Activated naive CD4-positive, alpha-beta T cell treated with anti-CD3 and anti-CD28 coated beads for 36 hours (primary cell): ENCODE data around the gene CDR2L. TPM values are rescaled to one million over a fixed set of nuclear protein-coding genes. Genes with fewer than 3 reads are reported as not detected.
"Not testable (repeated sequence)": the region's sequence is repeated elsewhere in the genome, so short reads cannot be mapped to it uniquely, and the experiment has no call there.

Experiments
- CTCF ChIA-PET: fragments of 350-600 bp; sonication (Branson Sonifier 250); formaldehyde crosslinking; loops from one replicate; lab custom pipeline; 2021; ENCODE audit warnings: antibody characterized with exemption; lab: Charles Lee
- DNase-seq: peaks from one replicate; pipeline ENCODE4 v3.0.0-alpha.2; 2020
- H3K27ac Mint-ChIP-seq: one replicate; pipeline ENCODE4 v1.8.0; 2021; ENCODE audit warnings: mild to moderate bottlenecking, mixed read lengths
- H3K27me3 Mint-ChIP-seq: one replicate; pipeline ENCODE4 v1.8.0; 2021; ENCODE audit warnings: low read depth, mixed read lengths
- H3K36me3 Mint-ChIP-seq: one replicate; pipeline ENCODE4 v1.8.0; 2021; ENCODE audit warnings: low read depth, mixed read lengths
- H3K4me1 Mint-ChIP-seq: one replicate; pipeline ENCODE4 v1.8.0; 2021; ENCODE audit warnings: low read depth, mixed read lengths
- H3K4me3 Mint-ChIP-seq: one replicate; pipeline ENCODE4 v1.8.0; 2021; ENCODE audit warnings: mild to moderate bottlenecking, moderate library complexity, mixed read lengths
- H3K9me3 Mint-ChIP-seq: one replicate; pipeline ENCODE4 v1.8.0; 2021; ENCODE audit warnings: mixed read lengths
- intact Hi-C: fragments of 100-400 bp; cut with micrococcal nuclease; formaldehyde crosslinking; loops from one replicate; pipeline ENCODE4 v1.15.1; 2023
- total RNA-seq, 2 experiments: library from RNA; stranded (reverse); gene quantifications; one replicate each; pipeline ENCODE4 v1.2.3, GENCODE V29; 2021

Gene CDR2L
- total RNA-seq, 2 experiments from 2014 or later, result 0.49 to 0.93 TPM

- H3K4me1 Mint-ChIP-seq, result no peaks in the 10 kb centered on the region
- CTCF ChIA-PET, result interaction anchor here (1.2 to 3.0 kb wide), 3 partner anchors 44 to 214 kb away, joined by 3 to 14 read pairs (median 4); no protein-coding TSS in a partner anchor
- H3K9me3 Mint-ChIP-seq, result no peaks in the 10 kb centered on the region
- H3K4me3 Mint-ChIP-seq, result no peak overlapping the region
- H3K36me3 Mint-ChIP-seq, result no peaks in the 10 kb centered on the region
- no peak overlapping the region for H3K27ac Mint-ChIP-seq
- no peaks in the 10 kb centered on the region for H3K27me3 Mint-ChIP-seq
- DNase-seq, result no peak
- intact Hi-C loops, result no loop called here
These were observed 17.9 kb downstream of the CDR2L start for GRCh38 chr17:75005291-75005690.

GRCh38 chr17:75006084-75006483 is 18.7 kb downstream of the CDR2L start:
- DNase-seq, H3K36me3 Mint-ChIP-seq, H3K27me3 Mint-ChIP-seq, H3K4me3 Mint-ChIP-seq, H3K9me3 Mint-ChIP-seq, H3K4me1 Mint-ChIP-seq, H3K27ac Mint-ChIP-seq: not testable (repeated sequence)
- CTCF ChIA-PET, result interaction anchor here (0.6 to 3.7 kb wide), 6 partner anchors 9 to 215 kb away, joined by 3 to 25 read pairs (median 4); no protein-coding TSS in a partner anchor
- intact Hi-C loops, result loop anchor here (1.0 kb wide), 1 partner anchor 45 kb away; no protein-coding TSS in a partner anchor

- CTCF ChIA-PET, result interaction anchor here (0.6 to 3.7 kb wide), 4 partner anchors 8 to 51 kb away, joined by 3 to 25 read pairs (median 5); no protein-coding TSS in a partner anchor
- Mint-ChIP-seq H3K4me3 (no peak overlapping the region), H3K4me1 (peaks cover 7% of the 10 kb centered on the region), H3K9me3 (no peaks in the 10 kb centered on the region), H3K36me3 (no peaks in the 10 kb centered on the region), H3K27me3 (no peaks in the 10 kb centered on the region), H3K27ac (no peak overlapping the region)
- intact Hi-C loops, result loop anchor here (1.0 kb wide), 1 partner anchor 45 kb away; no protein-coding TSS in a partner anchor
- no peak for DNase-seq
These were observed 19.2 kb downstream of the CDR2L start for GRCh38 chr17:75006653-75007052.

- Mint-ChIP-seq H3K9me3 (no peaks in the 10 kb centered on the region), H3K27ac (no peak overlapping the region)
- CTCF ChIA-PET, result interaction anchor here (3.7 kb wide), 1 partner anchor 47 kb away, joined by 25 read pairs; no protein-coding TSS in a partner anchor
These were observed 20.9 kb downstream of the CDR2L start for GRCh38 chr17:75008373-75008772.

GRCh38 chr17:75009139-75009724 is 21.8 kb downstream of the CDR2L start:
- Mint-ChIP-seq H3K4me1 (peaks cover 24% of the 10 kb centered on the region), H3K27ac (no peak overlapping the region), H3K27me3 (no peaks in the 10 kb centered on the region), H3K4me3 (no peak overlapping the region), H3K9me3 (no peaks in the 10 kb centered on the region), H3K36me3 (peaks cover 3% of the 10 kb centered on the region)
- CTCF ChIA-PET, result interaction anchor here (1.0 to 4.3 kb wide), 3 partner anchors 9 to 48 kb away, joined by 3 to 56 read pairs (median 25); no protein-coding TSS in a partner anchor
- DNase-seq, result no peak
- intact Hi-C loops, result no loop called here

More at GRCh38 chr17:75008373-75008772, 20.9 kb downstream of the CDR2L start:
- no peaks in the 10 kb centered on the region for H3K27me3 Mint-ChIP-seq
- DNase-seq, result no peak
- H3K4me3 Mint-ChIP-seq, result no peak overlapping the region
- H3K4me1 Mint-ChIP-seq, result peaks cover 18% of the 10 kb centered on the region
- intact Hi-C loops, result no loop called here
- H3K36me3 Mint-ChIP-seq, result no peaks in the 10 kb centered on the region

GRCh38 chr17:75010683-75011400 is 23.4 kb downstream of the CDR2L start:
- peak; percentile 44 for DNase-seq
- Mint-ChIP-seq H3K27ac (peak overlapping the region; percentile 6), H3K36me3 (peaks cover 8% of the 10 kb centered on the region), H3K4me1 (peaks cover 32% of the 10 kb centered on the region), H3K27me3 (no peaks in the 10 kb centered on the region), H3K4me3 (no peak overlapping the region), H3K9me3 (no peaks in the 10 kb centered on the region)
- intact Hi-C loops, result no loop called here
- CTCF ChIA-PET, result interaction anchor here (0.6 to 4.3 kb wide), 14 partner anchors 8 to 336 kb away, joined by 3 to 56 read pairs (median 6); partner anchors contain the start of genes CDR2L, OTOP2 and USH1G

GRCh38 chr17:75011401-75012095 is 24.1 kb downstream of the CDR2L start:
- H3K27me3 Mint-ChIP-seq, result no peaks in the 10 kb centered on the region
- CTCF ChIA-PET, result interaction anchor here (0.6 to 4.3 kb wide), 20 partner anchors 8 to 335 kb away, joined by 3 to 56 read pairs (median 6); partner anchors contain the start of genes CDR2L, OTOP2 and USH1G
- H3K9me3 Mint-ChIP-seq, result no peaks in the 10 kb centered on the region
- intact Hi-C loops, result loop anchor here (1.0 to 2.0 kb wide), 3 partner anchors 23 to 51 kb away; partner anchors contain the start of genes ATP5PD and KCTD2
- H3K36me3 Mint-ChIP-seq, result peaks cover 10% of the 10 kb centered on the region
- DNase-seq, result no peak
- peaks cover 35% of the 10 kb centered on the region for H3K4me1 Mint-ChIP-seq
- H3K4me3 Mint-ChIP-seq, result peak overlapping the region; percentile 91
- H3K27ac Mint-ChIP-seq, result peak overlapping the region; percentile 81

- DNase-seq, result no peak
- peaks cover 35% of the 10 kb centered on the region for H3K4me1 Mint-ChIP-seq
- peaks cover 15% of the 10 kb centered on the region for H3K36me3 Mint-ChIP-seq
- H3K27me3 Mint-ChIP-seq, result no peaks in the 10 kb centered on the region
- H3K27ac Mint-ChIP-seq, result peak overlapping the region; percentile 81
- H3K4me3 Mint-ChIP-seq, result peak overlapping the region; percentile 91
- CTCF ChIA-PET, result interaction anchor here (0.6 to 4.3 kb wide), 16 partner anchors 11 to 261 kb away, joined by 3 to 56 read pairs (median 6); partner anchors contain the start of genes CDR2L, OTOP2 and USH1G
- intact Hi-C loops, result loop anchor here (1.0 to 2.0 kb wide), 3 partner anchors 22 to 51 kb away; partner anchors contain the start of genes ATP5PD and KCTD2
- H3K9me3 Mint-ChIP-seq, result no peaks in the 10 kb centered on the region
These were observed 24.6 kb downstream of the CDR2L start for GRCh38 chr17:75012096-75012345.

- Mint-ChIP-seq H3K27ac (peak within 1 kb of the TSS; percentile 81), H3K9me3 (no peaks in the 10 kb centered on the region), H3K4me3 (peak within 1 kb of the TSS; percentile 91), H3K27me3 (no peaks in the 10 kb centered on the region), H3K4me1 (peaks cover 35% of the 10 kb centered on the region), H3K36me3 (peaks cover 15% of the 10 kb centered on the region)
- intact Hi-C loops, result loop anchor here (1.0 to 2.0 kb wide), 3 partner anchors 22 to 52 kb away; partner anchors contain the start of genes ATP5PD and KCTD2
- CTCF ChIA-PET, result interaction anchor here (0.9 to 4.3 kb wide), 20 partner anchors 11 to 400 kb away, joined by 3 to 56 read pairs (median 5); partner anchors contain the start of genes CDR2L, OTOP2 and USH1G
- DNase-seq, result peak; percentile 86
These were observed 25.1 kb downstream of the CDR2L start, which contains the start of gene MRPL58 for GRCh38 chr17:75012346-75013091. Gene MRPL58 (plus strand): TSS chr17:75012670. CDS start chr17:75012687, 17 bp downstream.

- no peaks in the 10 kb centered on the region for H3K27me3 Mint-ChIP-seq
- intact Hi-C loops, result loop anchor here (2.0 kb wide), 2 partner anchors 34 to 52 kb away; partner anchors contain the start of genes ATP5PD and KCTD2
- CTCF ChIA-PET, result interaction anchor here (0.9 to 4.3 kb wide), 15 partner anchors 10 to 399 kb away, joined by 3 to 56 read pairs (median 5); partner anchors contain the start of gene CDR2L
- no peak for DNase-seq
- peaks cover 35% of the 10 kb centered on the region for H3K4me1 Mint-ChIP-seq
- H3K36me3 Mint-ChIP-seq, result peaks cover 16% of the 10 kb centered on the region
- H3K4me3 Mint-ChIP-seq, result peak overlapping the region; percentile 91
- H3K27ac Mint-ChIP-seq, result peak overlapping the region; percentile 81
- H3K9me3 Mint-ChIP-seq, result no peaks in the 10 kb centered on the region
These were observed 25.7 kb downstream of the CDR2L start for GRCh38 chr17:75013092-75013559.

GRCh38 chr17:75019146-75019545 is 31.7 kb downstream of the CDR2L start:
- Mint-ChIP-seq H3K4me1 (peaks cover 11% of the 10 kb centered on the region), H3K36me3 (peaks cover 44% of the 10 kb centered on the region), H3K27me3 (no peaks in the 10 kb centered on the region), H3K9me3 (no peaks in the 10 kb centered on the region), H3K4me3 (no peak overlapping the region), H3K27ac (no peak overlapping the region)
- intact Hi-C loops, result no loop called here
- no peak for DNase-seq
- CTCF ChIA-PET, result interaction anchor here (0.6 to 0.8 kb wide), 2 partner anchors 8 to 41 kb away, joined by 6 to 7 read pairs; no protein-coding TSS in a partner anchor
